PC-3 (cell line): ENCODE data around the gene MALRD1. TPM values are rescaled to one million over a fixed set of nuclear protein-coding genes. Genes with fewer than 3 reads are reported as not detected.
A peak's percentile ranks its signal among the peaks of the same experiment; 100 is the strongest.

Experiments used
- ATAC-seq: fragments of 200-7000 bp; cut with Tn5 transposase; 2 replicates; pipeline ENCODE4 v1.9.1; 2020; ENCODE audit warnings: mild to moderate bottlenecking, moderate library complexity
- BruUV-seq: library from RNA; stranded (reverse); fragments of 400-500 nt; replicated peaks from 2 replicates; lab custom pipeline; 2021; lab: Mats Ljungman, UMichigan
- CTCF ChIA-PET: fragments of 300-600 bp; sonication (Branson Sonifier 250); formaldehyde crosslinking; loops from one replicate; lab custom pipeline; 2022; ENCODE audit warnings: antibody characterized with exemption; lab: Charles Lee
- POLR2A ChIA-PET: fragments of 300-600 bp; sonication (Branson Sonifier 250); formaldehyde crosslinking; loops from one replicate; lab custom pipeline; 2022; ENCODE audit warnings: antibody characterized with exemption; ENCODE audit not compliant: unreplicated experiment; lab: Charles Lee
- DNase-seq: peaks from one replicate; pipeline ENCODE4 v3.0.0-alpha.2; 2015
- H2AFZ ChIP-seq: fragments of 300-600 bp; sonication (generic); 2 replicates; pipeline ENCODE4 v1.6.0; 2016; ENCODE audit warnings: antibody characterized with exemption, low read length
- H3F3A ChIP-seq: fragments of 300-600 bp; sonication (generic); one replicate; pipeline ENCODE4 v1.6.0; 2017; ENCODE audit warnings: antibody characterized with exemption, low read length, control low read depth, mild to moderate bottlenecking; ENCODE audit not compliant: unreplicated experiment
- H3K27ac ChIP-seq: fragments of 300-600 bp; sonication (generic); 2 replicates; pipeline ENCODE4 v1.5.1; 2016; ENCODE audit warnings: mild to moderate bottlenecking, low read length
- H3K27me3 ChIP-seq: fragments of 300-600 bp; sonication (generic); 2 replicates; pipeline ENCODE4 v1.6.1; 2016; ENCODE audit warnings: low read length, mixed read lengths
- H3K36me3 ChIP-seq: fragments of 300-600 bp; sonication (generic); 2 replicates; pipeline ENCODE4 v1.6.1; 2016; ENCODE audit warnings: low read depth, mixed run types, low read length, mixed read lengths
- H3K4me1 ChIP-seq: fragments of 300-600 bp; sonication (generic); 2 replicates; pipeline ENCODE4 v1.5.1; 2016; ENCODE audit warnings: low read length; ENCODE audit not compliant: insufficient read depth
- H3K4me2 ChIP-seq: fragments of 300-600 bp; sonication (generic); 2 replicates; pipeline ENCODE4 v1.6.0; 2016; ENCODE audit warnings: low read length
- H3K4me3 ChIP-seq: fragments of 300-600 bp; sonication (generic); 2 replicates; pipeline ENCODE4 v1.5.1; 2016; ENCODE audit warnings: mild to moderate bottlenecking, low read length, mixed read lengths
- H3K79me2 ChIP-seq: fragments of 300-600 bp; sonication (generic); 2 replicates; pipeline ENCODE4 v1.6.1; 2017; ENCODE audit warnings: low read length, mixed read lengths
- H3K9ac ChIP-seq: fragments of 300-600 bp; sonication (generic); 2 replicates; pipeline ENCODE4 v1.6.0; 2016; ENCODE audit warnings: mild to moderate bottlenecking, low read length
- H3K9me2 ChIP-seq: fragments of 300-600 bp; sonication (generic); replicated peaks from 2 replicates; pipeline ENCODE4 v1.6.1; 2016; ENCODE audit warnings: mixed run types, low read length, mixed read lengths
- H3K9me3 ChIP-seq: fragments of 300-600 bp; sonication (generic); 2 replicates; pipeline ENCODE4 v1.6.1; 2016; ENCODE audit warnings: low read length, mixed read lengths
- H4K20me1 ChIP-seq: fragments of 300-600 bp; sonication (generic); 2 replicates; pipeline ENCODE4 v1.6.1; 2016; ENCODE audit warnings: low read length, mixed read lengths
- EZH2 ChIP-seq: fragments of 300-600 bp; sonication (generic); IDR thresholded peaks from one replicate; pipeline ENCODE4 v1.6.1; 2017; ENCODE audit warnings: antibody characterized with exemption, mild to moderate bottlenecking, low read length; ENCODE audit not compliant: unreplicated experiment
- EZH2phosphoT487 ChIP-seq: fragments of 300-600 bp; sonication (generic); IDR thresholded peaks from 2 replicates; pipeline ENCODE4 v1.6.1; 2018; ENCODE audit warnings: mild to moderate bottlenecking, antibody characterized with exemption, low read length, borderline replicate concordance
- intact Hi-C: fragments of 100-400 bp; cut with micrococcal nuclease; formaldehyde crosslinking; loops from 2 replicates; pipeline ENCODE4 v1.9.0; 2023
- total RNA-seq: library from RNA; depleted of rRNA; stranded (reverse); fragments of >200 nt; gene quantifications from 2 replicates; pipeline ENCODE4 v1.2.3, GENCODE V29; 2014
- TF ChIP-seq, protein P1 (sequence below): fragments of 300-600 bp; sonication (generic); conservative IDR thresholded peaks from 2 replicates; pipeline ENCODE4 v1.5.1; 2017; ENCODE audit warnings: antibody characterized with exemption, low read depth, mild to moderate bottlenecking, low read length

The MALRD1 gene
- total RNA-seq, 1 experiment from 2014 or later = not detected

DNA sequence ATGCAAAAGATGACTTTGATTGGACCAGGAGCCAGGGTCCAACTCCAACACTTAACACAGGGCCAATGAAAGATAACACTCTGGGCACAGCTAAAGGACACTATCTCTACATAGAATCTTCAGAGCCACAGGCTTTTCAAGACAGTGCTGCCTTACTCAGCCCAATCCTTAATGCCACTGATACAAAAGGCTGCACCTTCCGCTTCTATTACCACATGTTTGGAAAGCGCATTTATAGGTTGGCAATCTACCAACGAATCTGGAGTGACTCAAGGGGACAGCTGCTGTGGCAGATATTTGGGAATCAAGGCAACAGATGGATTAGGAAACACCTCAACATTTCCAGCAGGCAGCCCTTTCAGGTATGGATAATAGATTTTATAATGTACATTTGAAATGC is 160.7 kb downstream of the MALRD1 start:
- ChIA-PET POLR2A (no interaction called here), CTCF (no interaction called here)

DNA sequence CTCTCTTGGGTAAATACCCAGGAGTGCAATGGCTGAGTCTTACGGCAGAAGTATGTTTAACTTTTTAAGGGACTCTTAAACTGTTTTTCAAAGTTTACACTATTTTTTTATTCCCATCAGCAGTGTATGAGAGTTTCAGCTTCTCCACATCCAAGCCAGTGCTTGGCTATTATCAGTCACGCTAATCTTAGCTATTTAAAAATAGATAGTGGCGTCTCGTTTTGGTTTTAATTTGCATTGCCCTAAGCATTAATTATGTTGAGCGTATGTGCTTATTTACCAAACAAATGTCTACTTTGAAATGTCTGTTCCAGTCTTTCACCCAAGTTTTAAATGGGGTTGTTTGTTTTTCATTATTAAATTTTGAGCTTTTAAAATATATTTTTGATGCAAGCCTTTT is 164.0 kb downstream of the MALRD1 start:
- no TSS peak for BruUV-seq
- Histone ChIP-seq H3F3A (no peaks in the 10 kb centered on the region), H3K4me2 (no peak overlapping the region), H3K9me3 (no peaks in the 10 kb centered on the region), H3K27me3 (no peaks in the 10 kb centered on the region), H3K36me3 (no peaks in the 10 kb centered on the region), H3K4me1 (no peaks in the 10 kb centered on the region; the same call in 1 of the 2 replicates), H3K9me2 (no peaks in the 10 kb centered on the region), H2AFZ (no peak overlapping the region), H3K4me3 (no peak overlapping the region), H3K79me2 (no peaks in the 10 kb centered on the region), H4K20me1 (no peaks in the 10 kb centered on the region), H3K9ac (no peak overlapping the region), H3K27ac (no peak overlapping the region)
- no peak for TF ChIP-seq EZH2phosphoT487
- no peak for TF ChIP-seq EZH2
- TF ChIP-seq, protein P1, sequence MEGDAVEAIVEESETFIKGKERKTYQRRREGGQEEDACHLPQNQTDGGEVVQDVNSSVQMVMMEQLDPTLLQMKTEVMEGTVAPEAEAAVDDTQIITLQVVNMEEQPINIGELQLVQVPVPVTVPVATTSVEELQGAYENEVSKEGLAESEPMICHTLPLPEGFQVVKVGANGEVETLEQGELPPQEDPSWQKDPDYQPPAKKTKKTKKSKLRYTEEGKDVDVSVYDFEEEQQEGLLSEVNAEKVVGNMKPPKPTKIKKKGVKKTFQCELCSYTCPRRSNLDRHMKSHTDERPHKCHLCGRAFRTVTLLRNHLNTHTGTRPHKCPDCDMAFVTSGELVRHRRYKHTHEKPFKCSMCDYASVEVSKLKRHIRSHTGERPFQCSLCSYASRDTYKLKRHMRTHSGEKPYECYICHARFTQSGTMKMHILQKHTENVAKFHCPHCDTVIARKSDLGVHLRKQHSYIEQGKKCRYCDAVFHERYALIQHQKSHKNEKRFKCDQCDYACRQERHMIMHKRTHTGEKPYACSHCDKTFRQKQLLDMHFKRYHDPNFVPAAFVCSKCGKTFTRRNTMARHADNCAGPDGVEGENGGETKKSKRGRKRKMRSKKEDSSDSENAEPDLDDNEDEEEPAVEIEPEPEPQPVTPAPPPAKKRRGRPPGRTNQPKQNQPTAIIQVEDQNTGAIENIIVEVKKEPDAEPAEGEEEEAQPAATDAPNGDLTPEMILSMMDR = no peak
- intact Hi-C loops = no loop called here
- DNase-seq (no peak), ATAC-seq (no peak)
- ChIA-PET CTCF (interaction anchor here (0.5 kb wide), 1 partner anchor 493 kb away, joined by 11 read pairs; no protein-coding TSS in a partner anchor), POLR2A (no interaction called here)

More for the DNA sequence above, 160.7 kb downstream of the MALRD1 start:
- no peak overlapping the region for H3K4me2 ChIP-seq
- no TSS peak for BruUV-seq
- no peak overlapping the region for H2AFZ ChIP-seq
- DNase-seq = peak; percentile 86
- H3K9me2 ChIP-seq = no peaks in the 10 kb centered on the region
- TF ChIP-seq EZH2 (no peak), EZH2phosphoT487 (no peak)
- TF ChIP-seq, protein P1 = no peak
- H3K9me3 ChIP-seq = no peaks in the 10 kb centered on the region
- peak; percentile 61; the same call in 1 of the 2 replicates for ATAC-seq
- no peaks in the 10 kb centered on the region for H3K27me3 ChIP-seq
- no peaks in the 10 kb centered on the region for H3F3A ChIP-seq
- no peak overlapping the region for H3K9ac ChIP-seq
- intact Hi-C loops = loop anchor here (10.0 kb wide), 1 partner anchor 95 kb away; no protein-coding TSS in a partner anchor
- no peak overlapping the region for H3K27ac ChIP-seq
- peaks cover 9% of the 10 kb centered on the region; the same call in 1 of the 2 replicates for H3K4me1 ChIP-seq
- no peaks in the 10 kb centered on the region for H4K20me1 ChIP-seq
- H3K4me3 ChIP-seq = no peak overlapping the region
- no peaks in the 10 kb centered on the region for H3K36me3 ChIP-seq
- no peaks in the 10 kb centered on the region for H3K79me2 ChIP-seq

DNA sequence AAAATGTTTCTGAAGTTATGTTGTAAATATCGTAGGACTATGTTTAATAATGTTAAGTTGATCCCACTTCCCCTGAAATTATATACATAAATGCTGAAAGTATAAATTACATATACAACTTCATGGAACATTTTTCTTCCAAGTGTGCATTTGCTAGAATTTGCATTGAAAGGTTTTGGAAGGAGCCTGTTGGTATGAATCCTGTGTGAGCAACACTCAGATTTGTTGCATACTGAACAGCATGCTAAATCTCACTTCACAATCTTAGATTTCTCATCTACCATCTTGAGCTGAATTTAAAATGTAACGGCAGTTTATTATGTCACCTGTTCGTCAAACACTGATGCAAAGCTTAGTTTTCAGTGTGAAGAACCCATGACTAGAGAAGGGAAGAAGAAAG is 172.6 kb downstream of the MALRD1 start:
- TF ChIP-seq, protein P1 = no peak
- TF ChIP-seq EZH2 (no peak), EZH2phosphoT487 (no peak)
- Histone ChIP-seq H3K9me2 (no peaks in the 10 kb centered on the region), H3K4me3 (no peak overlapping the region), H3K27ac (no peak overlapping the region), H3K4me1 (no peaks in the 10 kb centered on the region), H2AFZ (no peak overlapping the region), H3K27me3 (no peaks in the 10 kb centered on the region), H3K9me3 (no peaks in the 10 kb centered on the region), H3K79me2 (no peaks in the 10 kb centered on the region), H3K9ac (no peak overlapping the region), H3K36me3 (no peaks in the 10 kb centered on the region), H3K4me2 (no peak overlapping the region), H3F3A (no peaks in the 10 kb centered on the region), H4K20me1 (no peaks in the 10 kb centered on the region)
- intact Hi-C loops = no loop called here
- ChIA-PET CTCF (no interaction called here), POLR2A (no interaction called here)
- no TSS peak for BruUV-seq
- ATAC-seq = no peak
- no peak for DNase-seq
